Uterus (tissue), 4 donors: ENCODE data around the gene AFDN. TPM values are rescaled to one million over a fixed set of nuclear protein-coding genes. Genes with fewer than 3 reads are reported as not detected.

ENCODE experiments used
- DNase-seq, 2 donors: peaks; one replicate each; pipeline ENCODE4 v3.0.0-alpha.2; 2019 to 2020
- H3K27ac ChIP-seq, 2 donors: fragments of 200-600 bp; sonication (generic); 1 replicate in 1 of 2; 2 replicates in 1 of 2; pipeline ENCODE4 v1.5.1; 2016 to 2018
- H3K27me3 ChIP-seq, 2 donors: fragments of 200-600 bp; sonication (generic); one replicate each; pipeline ENCODE4 v1.5.1; 2018 to 2019; ENCODE audit warnings: control low read depth in 1 of 2
- H3K36me3 ChIP-seq, 2 donors: fragments of 200-600 bp; sonication (generic); one replicate each; pipeline ENCODE4 v1.5.1; 2019; ENCODE audit warnings: control low read depth in 1 of 2
- H3K4me1 ChIP-seq, 2 donors: fragments of 200-600 bp; sonication (generic); one replicate each; pipeline ENCODE4 v1.5.1; 2018 to 2019; ENCODE audit warnings: control low read depth in 1 of 2
- H3K4me3 ChIP-seq, 2 donors: fragments of 200-600 bp; sonication (generic); 1 replicate in 1 of 2; 2 replicates in 1 of 2; pipeline ENCODE4 v1.5.1; 2018 to 2019; ENCODE audit warnings: mild to moderate bottlenecking in 1 of 2
- H3K9me3 ChIP-seq, 2 donors: fragments of 200-600 bp; sonication (generic); one replicate each; pipeline ENCODE4 v1.5.1; 2019; ENCODE audit warnings: control low read depth in 1 of 2
- POLR2A ChIP-seq, 2 donors: fragments of 450-650 bp; IDR thresholded peaks; one replicate each; pipeline ENCODE4 v1.6.1; 2016; ENCODE audit warnings: antibody characterized with exemption in 2 of 2, mild to moderate bottlenecking in 1 of 2, moderate library complexity in 1 of 2
- intact Hi-C: fragments of 100-400 bp; cut with DNase I; formaldehyde crosslinking; loops from one replicate; pipeline ENCODE4 v1.15.1; 2023; ENCODE audit warnings: low total_unique reads
- total RNA-seq, 4 donors: library from RNA; depleted of rRNA in 3 of 4; stranded (reverse); fragments of >200 nt in 3 of 4; gene quantifications; one replicate each; pipeline versions ENCODE4 v1.1.0 to v1.2.4, GENCODE V29; 2014 to 2023
- TF ChIP-seq, protein P1 (sequence below), 4 experiments: fragments of 200-600 bp in 2 of 4; fragments of 450-650 bp in 2 of 4; sonication (generic) in 2 of 4; IDR thresholded peaks; one replicate each; pipeline ENCODE4 v1.5.1; 2016 to 2019; ENCODE audit warnings: antibody characterized with exemption in 4 of 4, mild to moderate bottlenecking in 2 of 4, moderate library complexity in 1 of 4
- donor health status: DM: yes; HTN: yes; CAD: no.

AFDN gene
- total RNA-seq, 4 donors from 2014 or later = 64.6 to 210 (median 120) TPM

DNA sequence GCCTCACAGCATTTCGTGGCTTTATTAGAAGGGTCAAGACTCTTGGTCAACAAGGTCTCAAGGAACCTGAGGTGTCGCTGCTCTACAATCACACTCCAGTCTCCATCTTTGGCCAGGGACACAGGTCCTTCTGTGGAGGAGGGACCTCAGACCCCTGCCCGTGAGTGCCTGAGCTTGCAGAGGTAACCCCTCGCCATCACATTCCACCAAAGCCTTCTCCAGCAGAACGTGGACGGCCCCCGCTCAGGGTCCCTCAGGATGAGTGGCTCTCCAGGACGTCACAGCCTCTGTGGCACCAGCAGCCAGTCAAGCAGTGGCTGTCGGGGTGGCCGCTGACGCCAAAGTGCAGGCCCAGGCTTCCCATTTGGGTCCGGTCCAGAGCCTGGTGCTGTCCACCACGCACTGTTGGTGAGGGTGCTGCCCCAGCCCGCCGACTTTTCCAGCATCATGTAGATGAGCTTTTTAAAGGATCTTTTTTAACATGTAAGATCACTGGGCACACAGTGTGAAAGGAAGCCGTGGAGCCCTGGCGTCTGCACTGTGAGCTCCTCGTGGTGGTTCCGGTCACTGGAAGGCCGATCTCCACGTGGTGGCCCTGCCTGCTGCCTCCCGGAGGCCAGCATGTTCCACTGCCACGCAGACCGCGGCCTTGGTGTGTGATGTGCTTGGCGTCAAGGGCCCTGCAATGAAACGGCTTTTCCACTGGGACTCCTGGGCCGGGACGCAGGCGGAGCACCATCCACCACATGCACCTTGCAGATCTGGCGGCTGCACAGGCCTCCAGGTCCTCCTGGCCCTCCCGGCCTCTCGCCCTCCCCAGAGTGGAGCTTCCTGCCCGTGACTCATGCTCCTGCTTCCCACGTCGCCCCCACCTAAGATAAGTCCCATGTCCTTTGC is 162.5 kb downstream of the AFDN start:
- intact Hi-C loops = no loop called here
- H3K27me3 ChIP-seq = no peaks in the 10 kb centered on the region
- no peaks in the 10 kb centered on the region for H3K36me3 ChIP-seq
- no peaks in the 10 kb centered on the region for H3K4me1 ChIP-seq
- H3K4me3 ChIP-seq = no peak overlapping the region
- TF ChIP-seq POLR2A (IDR thresholded peaks at IDR 0.05) = no peak
- TF ChIP-seq, protein P1, sequence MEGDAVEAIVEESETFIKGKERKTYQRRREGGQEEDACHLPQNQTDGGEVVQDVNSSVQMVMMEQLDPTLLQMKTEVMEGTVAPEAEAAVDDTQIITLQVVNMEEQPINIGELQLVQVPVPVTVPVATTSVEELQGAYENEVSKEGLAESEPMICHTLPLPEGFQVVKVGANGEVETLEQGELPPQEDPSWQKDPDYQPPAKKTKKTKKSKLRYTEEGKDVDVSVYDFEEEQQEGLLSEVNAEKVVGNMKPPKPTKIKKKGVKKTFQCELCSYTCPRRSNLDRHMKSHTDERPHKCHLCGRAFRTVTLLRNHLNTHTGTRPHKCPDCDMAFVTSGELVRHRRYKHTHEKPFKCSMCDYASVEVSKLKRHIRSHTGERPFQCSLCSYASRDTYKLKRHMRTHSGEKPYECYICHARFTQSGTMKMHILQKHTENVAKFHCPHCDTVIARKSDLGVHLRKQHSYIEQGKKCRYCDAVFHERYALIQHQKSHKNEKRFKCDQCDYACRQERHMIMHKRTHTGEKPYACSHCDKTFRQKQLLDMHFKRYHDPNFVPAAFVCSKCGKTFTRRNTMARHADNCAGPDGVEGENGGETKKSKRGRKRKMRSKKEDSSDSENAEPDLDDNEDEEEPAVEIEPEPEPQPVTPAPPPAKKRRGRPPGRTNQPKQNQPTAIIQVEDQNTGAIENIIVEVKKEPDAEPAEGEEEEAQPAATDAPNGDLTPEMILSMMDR (IDR thresholded peaks at IDR 0.05) = no peak
- H3K27ac ChIP-seq = no peak overlapping the region
- DNase-seq = no peak
- no peaks in the 10 kb centered on the region for H3K9me3 ChIP-seq

DNA sequence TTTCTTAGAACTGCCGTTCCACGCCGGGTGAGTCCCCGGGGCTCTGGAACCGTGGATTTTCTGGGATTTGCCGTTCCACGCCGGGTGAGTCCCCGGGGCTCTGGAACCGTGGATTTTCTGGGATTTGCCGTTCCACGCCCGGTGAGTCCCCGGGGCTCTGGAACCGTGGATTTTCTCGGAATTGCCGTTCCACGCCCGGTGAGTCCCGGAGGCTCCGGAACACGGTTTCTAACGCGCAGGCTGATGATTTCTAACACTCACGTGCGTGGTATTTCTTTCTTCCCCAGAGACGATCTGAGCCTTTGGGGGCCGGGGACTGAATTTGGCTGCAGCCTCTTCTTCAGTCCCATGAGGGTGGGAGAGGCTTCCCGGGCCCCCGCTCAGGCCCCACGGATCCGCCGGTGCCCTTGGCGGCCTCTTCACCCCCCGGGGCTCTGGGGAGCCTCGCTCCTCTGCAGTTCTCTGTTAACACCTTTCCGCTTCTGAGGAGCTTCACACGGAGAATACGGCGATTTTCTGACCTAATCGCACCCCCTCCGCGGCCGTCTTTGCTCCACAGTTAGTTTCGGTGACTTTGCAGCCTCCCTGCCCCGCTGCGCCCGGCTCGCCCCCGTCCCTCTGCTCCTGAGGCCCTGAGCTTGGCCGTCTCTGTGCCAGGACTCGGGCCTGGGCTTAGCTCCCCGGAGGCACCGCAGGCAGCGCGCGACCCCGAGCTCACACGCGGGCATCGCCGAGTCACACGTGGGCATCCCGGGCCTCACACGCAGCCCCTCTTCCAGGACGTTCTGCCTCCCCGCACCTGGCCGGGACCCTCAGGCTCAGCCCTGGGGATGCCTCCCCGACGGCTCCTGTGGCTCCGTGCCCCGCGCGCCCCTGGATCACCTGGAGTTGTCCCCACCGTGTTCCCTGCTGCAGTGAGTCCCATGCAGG is 163.6 kb downstream of the AFDN start:
- H3K27ac ChIP-seq = no peak overlapping the region
- H3K4me1 ChIP-seq = no peaks in the 10 kb centered on the region
- H3K9me3 ChIP-seq = no peaks in the 10 kb centered on the region
- no peak overlapping the region for H3K4me3 ChIP-seq
- no peak for DNase-seq
- TF ChIP-seq POLR2A (IDR thresholded peaks at IDR 0.05) = no peak
- TF ChIP-seq, protein P1 (IDR thresholded peaks at IDR 0.05) = no peak
- no peaks in the 10 kb centered on the region for H3K27me3 ChIP-seq
- intact Hi-C loops = no loop called here
- no peaks in the 10 kb centered on the region for H3K36me3 ChIP-seq

DNA sequence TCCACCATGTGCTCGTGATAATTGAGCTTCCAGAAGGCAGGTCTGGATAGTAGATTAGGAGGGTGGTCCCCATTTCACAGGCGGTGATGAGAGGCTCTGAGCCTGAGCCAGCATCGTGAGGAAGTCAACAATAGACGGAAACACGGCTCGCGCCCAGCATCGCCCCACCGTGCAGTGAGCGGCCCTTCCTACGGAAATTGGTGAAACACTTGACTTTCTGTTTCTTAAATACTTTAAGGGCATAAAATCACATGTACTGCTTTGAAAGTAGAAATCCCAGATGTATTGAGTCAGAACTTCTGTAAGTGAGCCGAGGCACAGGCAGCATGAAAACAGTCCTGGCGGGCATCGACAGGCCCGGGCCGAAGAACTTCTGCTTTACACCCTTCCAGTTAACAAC is 166.5 kb downstream of the AFDN start:
- no peak for TF ChIP-seq POLR2A (IDR thresholded peaks at IDR 0.05)
- TF ChIP-seq, protein P1 (IDR thresholded peaks at IDR 0.05) = no peak
- H3K27ac ChIP-seq = no peak overlapping the region
- no peaks in the 10 kb centered on the region for H3K36me3 ChIP-seq
- no peak overlapping the region for H3K4me3 ChIP-seq
- no peaks in the 10 kb centered on the region for H3K4me1 ChIP-seq
- no peaks in the 10 kb centered on the region for H3K27me3 ChIP-seq
- intact Hi-C loops = no loop called here
- no peaks in the 10 kb centered on the region for H3K9me3 ChIP-seq
- DNase-seq = peak in 1 of 2 donors; percentile 33

DNA sequence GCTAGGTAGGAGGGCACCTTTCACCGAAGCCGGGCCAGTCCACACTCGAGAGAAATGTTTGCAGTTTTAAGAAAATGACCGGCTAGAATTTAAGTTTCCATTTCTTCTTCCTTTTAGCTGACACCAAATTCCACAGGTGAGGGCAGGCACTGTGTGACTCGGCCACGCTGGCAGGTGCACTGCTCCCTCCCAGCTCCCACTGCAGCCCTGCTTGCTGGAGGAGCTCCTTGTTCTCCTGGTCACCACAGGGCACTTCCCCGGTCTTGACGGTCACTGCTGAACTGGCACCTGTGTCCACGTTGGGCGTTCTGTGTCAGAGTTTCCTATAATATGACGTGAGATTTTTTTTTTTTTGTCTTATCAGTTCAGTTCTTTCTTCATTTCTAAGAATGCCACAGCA is 167.1 kb downstream of the AFDN start:
- intact Hi-C loops = no loop called here
- DNase-seq = no peak
- Histone ChIP-seq H3K4me1 (no peaks in the 10 kb centered on the region), H3K9me3 (no peaks in the 10 kb centered on the region), H3K27ac (no peak overlapping the region), H3K4me3 (no peak overlapping the region), H3K27me3 (no peaks in the 10 kb centered on the region), H3K36me3 (no peaks in the 10 kb centered on the region)
- no peak for TF ChIP-seq POLR2A (IDR thresholded peaks at IDR 0.05)
- TF ChIP-seq, protein P1 (IDR thresholded peaks at IDR 0.05) = no peak
